HG02588 (cell line): ENCODE measurements around the gene SIPA1L3.

Source experiments
- ATAC-seq: cut with Tn5 transposase; IDR thresholded peaks from one replicate; pipeline ENCODE4 v1.9.1; 2021; ENCODE audit warnings: mild to moderate bottlenecking, moderate library complexity; ENCODE audit not compliant: unreplicated experiment

The SIPA1L3 gene

DNA sequence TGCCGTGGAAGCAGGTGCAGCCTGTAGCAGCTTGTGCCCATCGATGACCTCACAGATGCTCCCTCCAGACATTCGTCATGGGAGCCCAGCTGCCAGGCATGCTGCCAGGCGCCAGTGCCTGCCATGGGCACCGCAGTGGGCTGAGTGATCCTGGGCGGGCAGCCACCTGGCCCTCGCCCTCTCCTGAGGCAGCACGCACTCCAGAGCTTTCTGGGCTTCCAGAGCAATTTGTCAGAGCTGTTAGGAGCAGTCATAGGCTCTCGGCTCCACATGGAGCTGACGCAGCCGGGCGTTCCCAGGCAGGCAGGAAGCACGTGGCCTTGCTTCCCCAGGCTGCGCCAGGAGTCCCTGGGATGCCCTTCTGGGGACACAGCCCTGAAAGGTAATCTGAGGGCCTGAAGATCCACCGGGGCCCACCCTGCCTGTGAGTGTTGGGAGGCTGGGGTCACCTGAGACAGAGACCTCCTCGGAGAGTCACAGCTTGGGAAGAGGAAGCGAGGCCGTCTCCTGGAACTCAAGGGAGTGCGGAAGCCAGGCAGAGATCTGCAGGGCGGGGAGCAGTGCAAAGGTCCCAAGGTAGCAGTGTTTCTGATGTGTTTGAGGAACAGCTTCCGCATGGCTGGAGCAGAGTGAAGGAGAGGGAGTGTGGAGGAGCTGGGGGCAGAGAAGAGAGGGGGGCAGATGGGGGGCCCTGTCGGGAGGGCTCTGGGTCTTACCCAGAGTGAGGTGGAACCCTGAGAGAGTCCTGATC lies 266.5 kb downstream of the SIPA1L3 start:
- ATAC-seq = no peak

DNA sequence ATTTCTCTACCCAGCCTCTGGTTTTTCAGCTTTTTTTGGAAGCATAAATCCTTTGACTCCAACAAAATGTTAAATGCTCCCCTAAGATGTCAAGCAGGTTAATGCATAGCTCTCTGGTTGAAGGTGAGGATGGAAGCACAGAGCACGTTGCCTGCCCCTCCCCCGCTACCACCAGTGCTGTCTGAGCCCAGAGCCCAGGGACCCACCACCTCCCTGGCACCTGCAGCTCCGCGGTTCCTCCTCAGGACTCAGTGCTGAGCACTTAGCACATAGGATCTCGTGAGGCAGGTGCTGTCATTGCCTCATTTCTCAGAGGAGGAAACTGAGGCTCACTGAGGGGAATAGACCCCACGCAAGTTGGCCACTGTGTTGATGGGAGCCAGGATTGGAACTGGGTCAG lies 268.4 kb downstream of the SIPA1L3 start:
- no peak for ATAC-seq

DNA sequence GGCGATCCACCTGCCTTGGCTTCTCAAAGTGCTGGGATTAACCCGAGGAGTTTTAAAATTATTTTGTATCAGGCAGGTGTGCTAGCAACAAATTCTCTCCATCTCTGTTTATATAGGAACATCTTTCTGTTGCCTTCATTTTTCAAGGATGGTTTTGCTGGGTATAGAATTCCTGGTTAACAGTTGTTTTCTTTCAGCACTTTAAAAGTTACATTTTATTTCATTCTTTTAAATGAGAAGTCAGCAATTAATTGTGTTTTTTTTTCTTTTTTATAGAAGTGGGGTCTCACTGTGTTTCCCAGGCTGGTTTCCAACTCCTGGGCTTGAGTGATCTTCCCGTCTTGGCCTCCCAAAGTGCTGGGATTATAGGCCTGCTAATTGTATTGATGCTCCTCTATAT lies 273.1 kb downstream of the SIPA1L3 start:
- no peak for ATAC-seq

DNA sequence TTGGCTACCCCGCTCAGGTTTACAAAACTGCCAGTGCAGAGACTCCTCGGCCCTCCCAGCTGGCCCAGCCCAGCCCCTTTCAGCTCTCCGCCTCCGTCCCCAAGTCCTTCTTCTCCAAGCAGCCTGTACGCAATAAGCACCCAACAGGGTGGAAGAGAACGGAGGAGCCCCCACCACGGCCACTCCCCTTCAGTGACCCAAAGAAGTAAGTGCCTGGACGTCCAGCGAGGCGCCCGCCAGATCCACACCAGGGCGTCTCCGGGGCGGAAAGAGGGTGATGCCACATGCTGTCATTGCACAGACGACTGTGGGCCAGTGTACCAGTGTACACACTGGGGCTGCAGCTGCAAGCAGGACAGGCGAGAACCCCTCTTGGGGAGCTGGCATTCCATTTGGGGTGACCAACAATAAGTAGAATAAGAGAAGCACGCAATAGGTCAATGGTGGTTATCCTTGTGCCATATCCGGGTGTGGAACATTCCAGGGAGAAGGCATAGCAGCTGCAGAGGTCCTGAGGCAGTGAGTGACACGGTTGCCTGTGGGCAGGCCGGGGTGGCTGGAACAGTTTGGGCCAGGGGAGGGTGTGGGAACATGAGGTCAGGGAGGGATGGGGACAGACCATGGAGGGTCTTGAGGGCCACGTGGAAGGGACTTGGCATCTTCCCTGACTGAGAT lies 275.7 kb downstream of the SIPA1L3 start:
- no peak for ATAC-seq

DNA sequence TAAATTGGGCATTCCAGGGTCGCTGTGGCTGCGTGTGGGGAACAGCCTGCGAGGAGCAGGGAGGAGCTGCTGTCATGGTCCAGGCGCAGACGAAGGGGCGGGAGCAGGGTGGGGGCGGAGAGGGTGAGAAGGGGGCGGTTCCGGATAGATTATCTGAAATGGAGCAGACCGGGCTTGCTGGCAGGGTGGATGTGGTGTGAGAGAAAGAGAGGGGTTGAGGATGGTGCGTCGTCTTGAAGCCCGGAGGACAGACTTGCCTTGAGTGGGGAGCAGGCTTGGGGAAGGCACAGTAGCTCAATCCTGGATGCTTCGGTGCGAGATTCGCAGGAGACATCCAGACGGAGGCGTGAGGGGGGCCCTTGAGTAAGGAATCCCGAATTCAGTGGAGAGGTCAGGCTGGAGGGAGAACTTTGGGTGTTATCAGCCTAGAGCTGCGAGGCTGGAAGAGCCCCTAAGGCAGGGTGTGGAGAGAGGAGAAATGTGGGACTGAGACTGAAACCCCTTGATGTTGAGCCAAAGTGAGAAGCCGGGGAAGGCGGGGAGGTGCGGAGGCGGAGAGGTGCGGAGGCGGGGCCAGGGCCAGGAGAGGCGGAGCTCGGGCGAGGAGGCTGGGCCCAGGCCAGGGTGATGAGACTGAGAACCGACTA lies 276.4 kb downstream of the SIPA1L3 start:
- no peak for ATAC-seq

DNA sequence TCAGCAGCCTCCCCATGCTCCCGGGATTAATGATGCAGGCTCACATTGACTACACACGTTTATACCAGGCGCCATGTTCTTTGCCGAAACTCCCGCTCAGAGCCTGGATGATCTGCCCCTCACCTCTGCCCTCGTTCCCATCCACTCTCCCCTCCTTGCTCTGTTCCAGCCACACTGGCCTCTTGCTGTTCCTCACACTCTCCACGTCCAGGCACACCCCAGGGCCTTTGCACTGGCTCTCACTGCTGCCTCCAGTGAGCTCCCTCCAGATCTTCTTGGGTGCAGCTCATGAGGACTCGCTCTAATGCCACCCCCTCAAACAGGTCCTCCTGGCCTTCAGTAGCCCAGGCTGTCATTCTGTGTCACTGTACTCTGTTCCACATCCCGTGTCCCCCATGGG lies 277.8 kb downstream of the SIPA1L3 start:
- ATAC-seq = no peak

DNA sequence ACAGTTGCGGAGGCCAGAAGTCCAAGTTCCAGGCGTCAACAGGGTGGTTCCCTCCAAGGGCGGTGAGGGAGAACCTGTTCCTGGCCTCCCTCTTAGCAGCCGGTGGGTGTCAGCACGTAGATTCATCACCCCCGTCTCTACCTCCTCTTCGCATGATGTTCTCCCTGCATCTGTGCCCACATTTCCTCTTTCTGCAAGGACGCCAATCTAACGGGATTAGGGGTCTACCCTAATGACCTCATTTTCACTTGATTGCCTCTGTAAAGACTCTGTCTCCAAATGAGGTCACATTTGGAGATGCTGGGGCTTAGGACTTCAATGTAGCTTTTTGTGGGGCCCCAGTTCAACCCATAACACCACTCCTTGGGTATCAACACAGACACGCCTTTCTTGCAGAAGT lies 278.6 kb downstream of the SIPA1L3 start:
- ATAC-seq = no peak

DNA sequence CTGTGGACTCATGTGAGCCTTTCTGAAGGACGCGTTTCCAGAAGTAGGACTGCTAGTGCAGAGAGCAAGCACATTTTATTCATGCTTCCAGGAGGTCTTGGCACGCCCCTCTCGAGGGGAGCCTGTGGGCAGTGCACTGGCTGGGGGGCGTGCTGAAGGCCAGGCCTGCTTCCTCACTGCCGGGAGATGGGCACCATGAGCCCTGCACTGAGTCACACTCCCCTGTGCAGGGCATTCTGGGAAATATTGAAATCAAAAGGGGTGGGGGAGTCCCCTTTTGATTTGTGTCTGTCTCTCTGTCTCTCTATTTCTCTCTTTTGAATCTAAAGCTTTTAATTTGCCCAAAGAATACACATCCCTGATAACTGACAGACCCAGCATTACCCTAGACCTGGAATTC lies 283.1 kb downstream of the SIPA1L3 start:
- no peak for ATAC-seq

DNA sequence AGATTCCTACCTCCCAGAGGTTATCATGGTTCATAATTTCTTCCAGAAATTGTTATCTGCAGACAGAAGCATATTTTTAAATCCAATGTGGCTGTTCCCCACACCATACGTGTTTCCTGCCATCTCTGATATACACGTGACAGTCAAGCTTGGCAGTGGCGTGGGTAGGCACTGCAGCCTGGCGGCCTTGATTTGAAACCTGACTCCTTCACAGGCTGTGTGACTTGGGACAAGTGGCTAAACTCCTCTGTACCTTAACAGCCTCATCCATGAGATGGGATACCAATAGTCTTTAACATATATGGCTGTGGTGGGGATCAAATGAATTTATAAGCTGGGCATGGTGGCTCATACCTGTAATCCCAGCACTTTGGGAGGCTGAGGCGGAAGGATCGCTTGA lies 283.8 kb downstream of the SIPA1L3 start:
- ATAC-seq = no peak

DNA sequence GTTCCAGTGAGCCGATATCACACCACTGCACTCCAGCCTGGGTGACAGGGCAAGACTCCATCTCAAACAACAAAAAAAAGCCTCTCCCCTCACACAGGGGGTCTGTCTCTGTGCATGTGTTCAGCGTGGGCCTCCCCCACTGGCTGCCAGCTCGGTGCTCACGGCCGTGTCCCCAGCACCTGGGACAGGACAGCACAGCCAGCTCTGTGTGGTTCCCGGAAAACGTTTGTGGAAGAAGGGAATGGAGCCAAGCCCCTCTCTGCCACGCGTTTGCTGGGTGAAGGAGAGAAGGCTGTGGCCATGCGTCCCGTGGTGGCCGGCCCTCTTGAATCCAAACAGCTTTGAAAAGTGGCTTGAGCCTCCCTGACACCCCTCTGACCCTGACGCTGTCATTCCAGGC lies 284.7 kb downstream of the SIPA1L3 start:
- ATAC-seq = no peak

DNA sequence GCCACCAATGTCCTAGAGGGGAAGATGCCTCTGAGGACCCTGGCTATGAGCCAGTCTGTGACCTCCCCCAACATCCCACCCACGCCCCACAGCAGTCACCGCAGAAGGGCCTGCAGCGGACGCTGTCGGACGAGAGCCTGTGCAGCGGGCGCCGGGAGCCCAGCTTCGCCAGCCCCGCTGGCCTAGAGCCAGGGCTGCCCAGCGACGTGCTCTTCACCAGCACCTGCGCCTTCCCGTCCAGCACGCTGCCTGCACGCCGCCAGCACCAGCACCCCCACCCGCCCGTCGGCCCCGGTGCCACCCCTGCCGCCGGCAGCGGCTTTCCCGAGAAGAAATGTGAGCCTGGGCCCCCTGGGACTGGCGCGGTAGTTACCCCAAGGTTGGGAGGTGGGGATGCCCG lies 286.4 kb downstream of the SIPA1L3 start:
- ATAC-seq = no peak

DNA sequence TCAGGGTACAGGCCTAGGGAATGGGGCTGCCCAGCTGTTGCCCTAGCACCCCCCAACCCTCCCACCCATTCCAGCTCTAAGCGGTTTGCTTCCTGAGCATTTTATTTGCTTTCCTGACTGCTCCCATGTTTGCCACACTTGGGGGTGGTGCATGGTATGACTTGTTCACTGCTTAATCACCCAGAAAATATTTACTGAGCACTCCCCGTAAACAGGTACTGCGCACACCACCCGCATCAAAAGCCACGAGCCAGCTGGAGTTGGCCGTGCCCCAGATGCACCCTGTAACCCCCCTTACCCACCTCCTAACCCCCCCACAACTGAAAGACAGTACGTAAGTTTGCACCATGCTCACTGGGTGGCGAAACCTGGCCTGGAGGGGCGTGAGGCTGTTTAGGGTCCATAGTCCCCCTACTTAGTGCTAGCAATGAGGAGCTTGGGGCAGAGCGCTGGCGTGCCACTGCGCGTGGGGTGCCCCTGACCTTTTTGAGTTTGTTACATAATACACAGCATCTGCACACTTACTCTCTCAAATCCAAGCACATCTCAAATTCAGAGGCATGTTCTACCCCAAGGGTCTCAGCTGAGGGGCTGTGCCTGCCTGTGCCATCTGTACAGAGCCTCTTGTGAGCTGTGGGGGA lies 287.2 kb downstream of the SIPA1L3 start:
- no peak for ATAC-seq

DNA sequence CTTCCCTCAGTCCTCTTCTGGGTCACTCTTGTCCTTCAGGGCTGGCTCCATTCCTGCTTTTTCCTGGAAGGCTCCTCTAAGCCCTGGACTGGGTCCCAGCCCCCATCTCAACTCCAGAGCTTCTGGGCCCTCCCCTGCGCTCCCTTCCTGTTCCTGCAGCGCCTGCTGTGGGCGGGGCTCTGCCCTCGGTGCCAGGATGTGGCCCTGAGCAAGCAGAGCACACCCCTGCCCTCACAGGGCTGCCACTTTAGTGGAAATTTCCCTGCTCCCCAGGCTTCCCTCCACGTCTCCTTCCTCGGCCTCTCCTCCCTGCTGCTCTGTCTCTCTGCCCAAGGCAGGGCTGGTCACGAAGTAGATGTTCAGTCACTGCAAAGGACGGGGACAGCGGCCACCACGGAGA lies 288.2 kb downstream of the SIPA1L3 start:
- ATAC-seq = no peak

DNA sequence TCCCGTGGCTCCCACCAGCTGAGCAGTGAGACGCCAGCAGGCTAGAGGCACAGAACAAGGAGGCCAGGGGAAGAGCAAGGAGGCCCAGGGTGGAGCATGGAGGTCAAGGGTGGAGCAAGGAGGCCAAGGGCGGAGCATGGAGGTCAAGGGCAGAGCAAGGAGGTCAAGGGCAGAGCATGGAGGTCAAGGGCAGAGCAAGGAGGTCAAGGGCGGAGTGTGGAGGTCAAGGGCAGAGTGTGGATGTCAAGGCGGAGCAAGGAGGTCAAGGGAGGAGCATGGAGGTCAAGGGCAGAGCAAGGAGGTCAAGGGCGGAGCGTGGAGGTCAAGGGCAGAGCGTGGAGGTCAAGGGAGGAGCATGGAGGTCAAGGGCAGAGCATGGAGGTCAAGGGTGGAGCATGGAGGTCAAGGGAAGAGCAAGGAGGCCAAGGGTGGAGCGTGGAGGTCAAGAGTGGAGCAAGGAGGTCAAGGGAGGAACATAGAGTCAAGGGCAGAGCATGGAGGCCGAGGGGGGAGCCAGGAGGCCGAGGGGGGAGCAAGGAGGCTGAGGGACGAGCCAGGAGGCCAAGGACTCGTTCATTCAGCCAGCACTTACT lies 289.3 kb downstream of the SIPA1L3 start:
- no peak for ATAC-seq

DNA sequence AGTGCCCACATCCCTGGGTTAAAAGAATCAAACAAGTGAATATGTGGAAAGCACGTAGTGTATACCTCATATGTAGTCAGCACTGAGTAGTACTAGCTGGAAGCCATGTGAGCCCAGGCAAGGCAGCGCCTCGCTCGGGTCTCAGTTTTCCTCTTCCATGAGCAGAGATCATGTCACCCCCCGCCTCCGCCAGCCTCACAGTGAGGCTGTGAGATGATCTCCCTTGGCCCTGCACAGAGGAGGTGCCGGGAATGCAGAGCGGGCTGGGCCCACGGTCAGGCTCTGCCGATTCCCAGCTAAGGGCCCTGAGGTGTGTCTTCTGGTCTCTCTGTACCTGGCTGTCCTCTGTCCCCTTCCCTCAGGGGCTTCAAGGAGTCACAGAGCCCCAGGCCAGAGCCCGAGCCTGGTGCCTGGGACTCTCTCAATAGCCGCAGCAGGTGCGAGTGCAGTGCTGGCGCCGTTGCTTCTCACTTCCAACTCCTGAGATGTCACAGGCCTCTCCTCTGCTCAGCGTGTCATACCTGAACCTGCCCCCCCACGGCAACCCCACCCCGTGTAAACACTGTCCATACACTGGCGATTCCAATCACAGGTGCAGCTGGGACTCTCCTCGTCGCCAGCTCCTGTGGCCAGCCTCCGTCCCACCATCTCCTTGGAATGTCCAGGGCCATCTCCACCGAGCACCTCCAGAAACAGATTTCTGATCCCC lies 290.1 kb downstream of the SIPA1L3 start:
- no peak for ATAC-seq

DNA sequence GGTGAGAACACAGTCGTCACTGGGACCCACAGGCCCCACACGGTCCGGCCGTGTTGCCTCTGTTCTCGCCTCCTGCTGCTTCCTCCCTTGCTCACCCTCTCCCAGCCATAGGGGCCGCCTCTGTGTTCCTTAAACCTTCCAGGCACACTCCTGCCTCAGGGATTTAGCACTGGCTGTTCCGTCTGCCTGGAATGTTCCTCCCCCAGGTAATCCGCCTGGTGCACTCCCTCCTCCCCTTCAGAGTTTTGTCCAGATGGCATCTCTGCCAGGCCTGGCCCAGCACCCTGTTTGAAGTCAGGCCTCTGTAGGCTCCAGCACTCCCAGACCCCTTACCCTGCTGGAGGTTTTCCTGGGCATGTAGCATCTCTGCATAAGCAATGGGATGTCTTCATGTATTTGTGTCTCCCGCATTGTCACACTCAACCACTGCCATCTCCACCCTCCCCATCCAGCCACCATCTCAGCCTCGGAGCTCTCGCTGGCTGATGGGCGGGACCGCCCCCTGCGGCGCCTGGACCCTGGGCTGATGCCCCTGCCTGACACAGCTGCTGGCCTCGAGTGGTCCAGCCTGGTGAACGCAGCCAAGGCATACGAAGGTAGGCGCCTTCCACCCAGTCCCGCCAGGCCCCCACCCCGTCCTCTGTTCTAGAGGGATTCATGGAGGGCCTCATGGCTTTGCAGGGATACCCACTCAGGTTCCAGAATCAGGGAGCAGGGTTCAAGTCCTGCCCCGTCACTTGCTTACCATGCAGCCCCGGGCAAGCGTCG lies 291.1 kb downstream of the SIPA1L3 start:
- no peak for ATAC-seq

DNA sequence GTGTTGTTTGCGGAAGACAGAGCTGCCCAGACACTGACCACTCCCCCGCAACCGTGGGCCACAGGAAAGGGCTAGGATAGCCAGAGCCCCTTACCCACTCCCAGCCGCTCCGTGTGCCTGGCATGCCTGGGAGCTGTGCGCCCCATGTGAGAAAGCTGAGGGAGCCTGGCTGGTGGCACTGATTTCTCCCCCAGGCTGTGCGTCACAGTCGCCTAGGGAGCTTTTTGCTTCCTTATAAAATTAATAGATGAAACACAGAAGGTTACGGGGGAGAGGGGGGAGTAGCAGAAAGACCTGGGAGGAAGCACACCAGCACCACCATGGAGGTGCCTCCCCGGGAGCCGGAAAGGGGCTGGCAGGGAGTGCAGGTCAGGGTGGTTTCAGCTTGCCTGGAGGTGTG lies 292.3 kb downstream of the SIPA1L3 start:
- no peak for ATAC-seq

DNA sequence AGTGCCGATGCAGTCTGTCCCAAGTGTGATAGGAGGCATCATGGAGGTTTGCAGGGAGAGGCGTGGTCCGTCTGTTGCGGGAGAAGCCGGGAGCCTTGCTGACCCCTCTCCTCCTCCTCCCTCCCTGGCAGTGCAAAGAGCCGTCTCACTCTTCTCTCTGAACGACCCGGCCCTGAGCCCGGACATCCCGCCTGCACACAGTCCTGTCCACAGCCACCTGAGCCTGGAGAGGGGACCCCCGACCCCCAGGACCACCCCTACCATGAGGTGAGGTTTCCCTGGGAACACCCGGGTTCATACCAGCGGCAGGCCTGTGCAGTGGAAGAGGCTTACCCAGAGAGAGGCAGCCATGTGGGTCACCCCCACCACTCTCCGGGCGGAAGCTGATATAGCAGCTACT lies 294.7 kb downstream of the SIPA1L3 start:
- no peak for ATAC-seq

DNA sequence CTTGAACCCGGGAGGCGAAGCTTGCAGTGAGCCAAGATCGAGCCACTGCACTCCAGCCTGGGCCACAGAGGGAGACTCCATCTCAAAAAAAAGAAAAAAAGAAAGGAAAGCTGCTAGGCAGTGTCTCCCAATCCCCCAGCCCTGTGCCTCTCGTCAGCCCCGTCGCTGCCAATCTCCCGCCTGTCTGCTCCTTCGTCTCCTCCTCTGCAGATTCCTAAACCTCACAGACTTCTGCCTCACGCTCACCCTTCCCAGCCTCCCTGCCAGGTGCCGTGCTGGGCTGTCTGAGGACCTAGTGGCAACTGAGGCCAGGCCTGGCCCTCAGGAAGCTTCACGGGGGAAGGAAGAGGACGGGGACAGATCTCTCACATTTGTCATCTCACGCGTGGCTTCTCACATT lies 295.5 kb downstream of the SIPA1L3 start:
- no peak for ATAC-seq

DNA sequence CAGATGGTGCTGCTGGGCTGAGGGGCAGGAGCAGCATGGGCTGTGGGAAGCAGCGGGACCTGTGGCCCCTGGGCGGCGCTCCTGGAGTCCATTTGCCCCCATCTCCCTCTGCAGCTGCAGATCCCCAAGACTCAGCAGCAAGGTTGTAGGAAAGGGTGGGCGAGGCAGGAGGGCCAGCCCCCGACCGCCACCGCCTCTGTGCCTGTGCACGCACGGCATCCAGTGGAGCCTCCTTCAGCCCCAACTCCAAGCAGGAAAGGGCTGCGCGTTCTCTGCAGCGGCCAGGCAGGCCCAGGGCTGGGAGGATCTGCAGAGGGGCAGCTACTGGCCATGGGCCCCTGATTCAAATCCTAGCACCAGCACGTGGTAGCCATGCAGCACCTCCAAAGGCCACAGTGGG lies 296.2 kb downstream of the SIPA1L3 start:
- no peak for ATAC-seq
